Measurements from ENCODE around the gene G6PC1. TPM values are rescaled to one million over a fixed set of nuclear protein-coding genes. Genes with fewer than 3 reads are reported as not detected.

G6PC1 gene
- total and polyA plus RNA-seq, 2 of the 13 experiments (the other 11 are each of a cell fraction or from before 2014, with no cell fraction given): 1.7 to 37.9 TPM

DNA sequence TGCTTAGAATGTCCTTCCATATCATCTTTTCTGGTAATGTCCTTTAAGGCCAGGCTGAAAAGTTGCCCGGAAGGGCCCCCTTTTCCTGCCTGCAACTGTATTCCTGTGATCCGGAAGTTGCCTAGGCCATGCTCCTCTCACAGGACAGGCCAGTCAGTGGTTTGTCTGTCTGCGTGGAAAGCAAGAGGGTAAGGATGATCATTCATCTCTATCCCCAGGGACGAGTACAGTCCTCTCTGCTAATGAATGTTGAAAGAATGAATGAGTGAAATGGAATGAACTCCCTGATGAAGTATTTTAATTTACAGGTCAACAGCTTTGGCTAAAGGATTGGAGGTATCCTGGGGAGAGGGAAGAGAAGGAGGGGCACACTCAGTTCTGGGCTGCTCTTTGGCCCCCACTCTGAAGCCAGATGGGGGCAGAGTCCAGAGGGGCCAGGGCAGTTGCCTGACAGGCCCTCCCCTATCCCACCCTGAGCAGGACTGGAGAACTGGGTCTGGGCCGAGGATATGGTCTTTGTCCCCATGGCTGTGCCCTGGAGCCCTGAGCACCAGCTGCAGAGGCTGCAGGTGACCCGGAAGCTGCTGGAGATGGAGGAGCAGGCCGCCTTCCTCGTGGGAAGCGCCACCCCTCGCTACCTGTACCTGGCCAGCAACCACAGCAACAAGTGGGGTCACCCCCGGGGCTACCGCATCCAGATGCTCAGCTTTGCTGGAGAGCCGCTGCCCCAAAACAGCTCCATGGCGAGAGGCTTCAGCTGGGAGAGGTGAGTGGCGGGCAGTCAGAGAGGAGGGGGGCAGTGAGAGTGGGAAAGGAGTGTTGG is 46.4 kb upstream of the G6PC1 start (continued):
- TF ChIP-seq PCBP1 (IDR thresholded peaks at IDR 0.05; ENCODE audit: borderline replicate concordance, low read depth, low read length) (no peak), ZNF430 (CRISPR knock-in tag; IDR thresholded peaks at IDR 0.05) (peak; percentile 71; the same call in 1 of the 2 replicates), MED8 (CRISPR knock-in tag; IDR thresholded peaks at IDR 0.05; ENCODE audit: insufficient replicate concordance) (peak; percentile 39), BRCA1 (CRISPR knock-in tag; IDR thresholded peaks at IDR 0.05) (peak; percentile 91), BHLHE40 (IDR thresholded peaks at IDR 0.05; ENCODE audit: low read length) (no peak), PPARG (CRISPR knock-in tag; conservative IDR thresholded peaks at IDR 0.05) (peak; percentile 74), SCMH1 (CRISPR knock-in tag; IDR thresholded peaks at IDR 0.05; ENCODE audit: borderline replicate concordance) (no peak), RFXAP (CRISPR knock-in tag; IDR thresholded peaks at IDR 0.05; ENCODE audit: borderline replicate concordance) (no peak), ZBTB7A (CRISPR knock-in tag; IDR thresholded peaks at IDR 0.05) (peak; percentile 72; the same call in 1 of the 2 replicates), TAF15 (IDR thresholded peaks at IDR 0.05; ENCODE audit: low read depth, low read length, poor library complexity, severe bottlenecking) (peak; percentile 75), ZNF160 (CRISPR knock-in tag; IDR thresholded peaks at IDR 0.05) (no peak), NFYC (CRISPR knock-in tag; IDR thresholded peaks at IDR 0.05) (peak; percentile 14; the same call in 1 of the 2 replicates), TBP (CRISPR knock-in tag; IDR thresholded peaks at IDR 0.05) (no peak), ZNF572 (CRISPR knock-in tag; IDR thresholded peaks at IDR 0.05) (peak; percentile 85; the same call in 1 of the 2 replicates), ZFYVE20 (CRISPR knock-in tag; IDR thresholded peaks at IDR 0.05; ENCODE audit: borderline replicate concordance, low read depth) (no peak), ZSCAN30 (CRISPR knock-in tag; IDR thresholded peaks at IDR 0.05) (no peak)
- TF ChIP-seq, protein P1, sequence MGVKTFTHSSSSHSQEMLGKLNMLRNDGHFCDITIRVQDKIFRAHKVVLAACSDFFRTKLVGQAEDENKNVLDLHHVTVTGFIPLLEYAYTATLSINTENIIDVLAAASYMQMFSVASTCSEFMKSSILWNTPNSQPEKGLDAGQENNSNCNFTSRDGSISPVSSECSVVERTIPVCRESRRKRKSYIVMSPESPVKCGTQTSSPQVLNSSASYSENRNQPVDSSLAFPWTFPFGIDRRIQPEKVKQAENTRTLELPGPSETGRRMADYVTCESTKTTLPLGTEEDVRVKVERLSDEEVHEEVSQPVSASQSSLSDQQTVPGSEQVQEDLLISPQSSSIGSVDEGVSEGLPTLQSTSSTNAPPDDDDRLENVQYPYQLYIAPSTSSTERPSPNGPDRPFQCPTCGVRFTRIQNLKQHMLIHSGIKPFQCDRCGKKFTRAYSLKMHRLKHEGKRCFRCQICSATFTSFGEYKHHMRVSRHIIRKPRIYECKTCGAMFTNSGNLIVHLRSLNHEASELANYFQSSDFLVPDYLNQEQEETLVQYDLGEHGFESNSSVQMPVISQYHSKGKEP (CRISPR knock-in tag; IDR thresholded peaks at IDR 0.05): no peak
- TF ChIP-seq, protein P2, sequence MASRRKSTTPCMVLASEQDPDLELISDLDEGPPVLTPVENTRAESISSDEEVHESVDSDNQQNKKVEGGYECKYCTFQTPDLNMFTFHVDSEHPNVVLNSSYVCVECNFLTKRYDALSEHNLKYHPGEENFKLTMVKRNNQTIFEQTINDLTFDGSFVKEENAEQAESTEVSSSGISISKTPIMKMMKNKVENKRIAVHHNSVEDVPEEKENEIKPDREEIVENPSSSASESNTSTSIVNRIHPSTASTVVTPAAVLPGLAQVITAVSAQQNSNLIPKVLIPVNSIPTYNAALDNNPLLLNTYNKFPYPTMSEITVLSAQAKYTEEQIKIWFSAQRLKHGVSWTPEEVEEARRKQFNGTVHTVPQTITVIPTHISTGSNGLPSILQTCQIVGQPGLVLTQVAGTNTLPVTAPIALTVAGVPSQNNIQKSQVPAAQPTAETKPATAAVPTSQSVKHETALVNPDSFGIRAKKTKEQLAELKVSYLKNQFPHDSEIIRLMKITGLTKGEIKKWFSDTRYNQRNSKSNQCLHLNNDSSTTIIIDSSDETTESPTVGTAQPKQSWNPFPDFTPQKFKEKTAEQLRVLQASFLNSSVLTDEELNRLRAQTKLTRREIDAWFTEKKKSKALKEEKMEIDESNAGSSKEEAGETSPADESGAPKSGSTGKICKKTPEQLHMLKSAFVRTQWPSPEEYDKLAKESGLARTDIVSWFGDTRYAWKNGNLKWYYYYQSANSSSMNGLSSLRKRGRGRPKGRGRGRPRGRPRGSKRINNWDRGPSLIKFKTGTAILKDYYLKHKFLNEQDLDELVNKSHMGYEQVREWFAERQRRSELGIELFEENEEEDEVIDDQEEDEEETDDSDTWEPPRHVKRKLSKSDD (CRISPR knock-in tag; IDR thresholded peaks at IDR 0.05; ENCODE audit: low read depth): no peak
- TF ChIP-seq, protein P3, sequence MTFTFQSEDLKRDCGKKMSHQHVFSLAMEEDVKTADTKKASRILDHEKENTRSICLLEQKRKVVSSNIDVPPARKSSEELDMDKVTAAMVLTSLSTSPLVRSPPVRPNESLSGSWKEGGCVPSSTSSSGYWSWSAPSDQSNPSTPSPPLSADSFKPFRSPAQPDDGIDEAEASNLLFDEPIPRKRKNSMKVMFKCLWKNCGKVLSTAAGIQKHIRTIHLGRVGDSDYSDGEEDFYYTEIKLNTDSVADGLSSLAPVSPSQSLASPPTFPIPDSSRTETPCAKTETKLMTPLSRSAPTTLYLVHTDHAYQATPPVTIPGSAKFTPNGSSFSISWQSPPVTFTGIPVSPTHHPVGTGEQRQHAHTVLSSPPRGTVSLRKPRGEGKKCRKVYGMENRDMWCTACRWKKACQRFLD (CRISPR knock-in tag; IDR thresholded peaks at IDR 0.05; ENCODE audit: borderline replicate concordance): no peak
- TF ChIP-seq, protein P4, sequence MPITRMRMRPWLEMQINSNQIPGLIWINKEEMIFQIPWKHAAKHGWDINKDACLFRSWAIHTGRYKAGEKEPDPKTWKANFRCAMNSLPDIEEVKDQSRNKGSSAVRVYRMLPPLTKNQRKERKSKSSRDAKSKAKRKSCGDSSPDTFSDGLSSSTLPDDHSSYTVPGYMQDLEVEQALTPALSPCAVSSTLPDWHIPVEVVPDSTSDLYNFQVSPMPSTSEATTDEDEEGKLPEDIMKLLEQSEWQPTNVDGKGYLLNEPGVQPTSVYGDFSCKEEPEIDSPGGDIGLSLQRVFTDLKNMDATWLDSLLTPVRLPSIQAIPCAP (CRISPR knock-in tag; IDR thresholded peaks at IDR 0.05; ENCODE audit: low read depth): peak; percentile 11; the same call in 1 of the 2 replicates
- TF ChIP-seq, protein P5, sequence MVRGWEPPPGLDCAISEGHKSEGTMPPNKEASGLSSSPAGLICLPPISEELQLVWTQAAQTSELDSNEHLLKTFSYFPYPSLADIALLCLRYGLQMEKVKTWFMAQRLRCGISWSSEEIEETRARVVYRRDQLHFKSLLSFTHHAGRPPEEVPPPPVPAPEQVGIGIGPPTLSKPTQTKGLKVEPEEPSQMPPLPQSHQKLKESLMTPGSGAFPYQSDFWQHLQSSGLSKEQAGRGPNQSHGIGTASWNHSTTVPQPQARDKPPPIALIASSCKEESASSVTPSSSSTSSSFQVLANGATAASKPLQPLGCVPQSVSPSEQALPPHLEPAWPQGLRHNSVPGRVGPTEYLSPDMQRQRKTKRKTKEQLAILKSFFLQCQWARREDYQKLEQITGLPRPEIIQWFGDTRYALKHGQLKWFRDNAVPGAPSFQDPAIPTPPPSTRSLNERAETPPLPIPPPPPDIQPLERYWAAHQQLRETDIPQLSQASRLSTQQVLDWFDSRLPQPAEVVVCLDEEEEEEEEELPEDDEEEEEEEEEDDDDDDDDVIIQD (CRISPR knock-in tag; IDR thresholded peaks at IDR 0.05; ENCODE audit: low read depth): 0 out of 2 replicates have a peak, but pooled peaks have one; percentile 23

Data from HepG2 (cell line).